IPS-18a (cell line): ENCODE measurements around the gene MYO5B.

Source experiments
- H3K27ac ChIP-seq: one replicate; pipeline ENCODE4 v1.5.1; 2013; ENCODE audit warnings: low read length
- H3K27me3 ChIP-seq: one replicate; pipeline ENCODE4 v1.6.1; 2013; ENCODE audit warnings: mild to moderate bottlenecking, low read length; ENCODE audit not compliant: control insufficient read depth, insufficient read depth
- H3K36me3 ChIP-seq: one replicate; pipeline ENCODE4 v1.6.1; 2013; ENCODE audit warnings: low read depth, low read length; ENCODE audit not compliant: control insufficient read depth
- H3K4me1 ChIP-seq: one replicate; pipeline ENCODE4 v1.6.1; 2013; ENCODE audit warnings: low read depth, low read length; ENCODE audit not compliant: control insufficient read depth
- H3K4me3 ChIP-seq: one replicate; pipeline ENCODE4 v1.5.1; 2013; ENCODE audit warnings: low read length
- H3K9ac ChIP-seq: one replicate; pipeline ENCODE4 v1.6.1; 2013; ENCODE audit warnings: mild to moderate bottlenecking, low read length, moderate library complexity
- H3K9me3 ChIP-seq: one replicate; pipeline ENCODE4 v1.6.1; 2013; ENCODE audit warnings: low read depth, low read length; ENCODE audit not compliant: control insufficient read depth

MYO5B gene

GRCh38 chr18:50030146-50030545 is 164.8 kb downstream of the MYO5B start:
- no peak overlapping the region for H3K9ac ChIP-seq
- H3K27ac ChIP-seq = no peak overlapping the region
- H3K4me3 ChIP-seq = no peak overlapping the region
- H3K27me3 ChIP-seq = no peaks in the 10 kb centered on the region
- no peaks in the 10 kb centered on the region for H3K9me3 ChIP-seq
- no peaks in the 10 kb centered on the region for H3K4me1 ChIP-seq
- no peaks in the 10 kb centered on the region for H3K36me3 ChIP-seq

- no peaks in the 10 kb centered on the region for H3K36me3 ChIP-seq
- H3K27me3 ChIP-seq = no peaks in the 10 kb centered on the region
- no peak overlapping the region for H3K9ac ChIP-seq
- H3K9me3 ChIP-seq = no peaks in the 10 kb centered on the region
- H3K4me1 ChIP-seq = no peaks in the 10 kb centered on the region
- H3K27ac ChIP-seq = no peak overlapping the region
- no peak overlapping the region for H3K4me3 ChIP-seq
These were observed 167.0 kb downstream of the MYO5B start for GRCh38 chr18:50027996-50028395.

- H3K4me3 ChIP-seq = no peak overlapping the region
- H3K9me3 ChIP-seq = no peaks in the 10 kb centered on the region
- H3K4me1 ChIP-seq = no peaks in the 10 kb centered on the region
- no peak overlapping the region for H3K27ac ChIP-seq
- H3K9ac ChIP-seq = no peak overlapping the region
- no peaks in the 10 kb centered on the region for H3K27me3 ChIP-seq
- H3K36me3 ChIP-seq = no peaks in the 10 kb centered on the region
These were observed 170.5 kb downstream of the MYO5B start for GRCh38 chr18:50024466-50024865.

GRCh38 chr18:50022985-50023384 is 172.0 kb downstream of the MYO5B start:
- H3K27me3 ChIP-seq = no peaks in the 10 kb centered on the region

GRCh38 chr18:50014606-50015005 is 180.3 kb downstream of the MYO5B start:
- no peak overlapping the region for H3K4me3 ChIP-seq
- H3K9me3 ChIP-seq = no peaks in the 10 kb centered on the region
- H3K4me1 ChIP-seq = no peaks in the 10 kb centered on the region
- H3K9ac ChIP-seq = no peak overlapping the region
- no peaks in the 10 kb centered on the region for H3K36me3 ChIP-seq
- no peak overlapping the region for H3K27ac ChIP-seq
- H3K27me3 ChIP-seq = no peaks in the 10 kb centered on the region

More at GRCh38 chr18:50022985-50023384, 172.0 kb downstream of the MYO5B start:
- no peaks in the 10 kb centered on the region for H3K36me3 ChIP-seq
- no peak overlapping the region for H3K4me3 ChIP-seq
- no peak overlapping the region for H3K27ac ChIP-seq
- no peaks in the 10 kb centered on the region for H3K9me3 ChIP-seq
- H3K9ac ChIP-seq = no peak overlapping the region
- no peaks in the 10 kb centered on the region for H3K4me1 ChIP-seq

- no peaks in the 10 kb centered on the region for H3K36me3 ChIP-seq
- no peak overlapping the region for H3K9ac ChIP-seq
- no peak overlapping the region for H3K4me3 ChIP-seq
- H3K27ac ChIP-seq = no peak overlapping the region
- H3K27me3 ChIP-seq = no peaks in the 10 kb centered on the region
- no peaks in the 10 kb centered on the region for H3K9me3 ChIP-seq
- H3K4me1 ChIP-seq = no peaks in the 10 kb centered on the region
These were observed 181.4 kb downstream of the MYO5B start for GRCh38 chr18:50013363-50014138.

- Histone ChIP-seq H3K9me3 (no peaks in the 10 kb centered on the region), H3K4me3 (no peak overlapping the region), H3K27me3 (no peaks in the 10 kb centered on the region), H3K9ac (no peak overlapping the region), H3K4me1 (no peaks in the 10 kb centered on the region), H3K27ac (no peak overlapping the region), H3K36me3 (no peaks in the 10 kb centered on the region)
These were observed 183.0 kb downstream of the MYO5B start for GRCh38 chr18:50011813-50012435.

GRCh38 chr18:50009773-50010335 is 185.1 kb downstream of the MYO5B start:
- H3K27me3 ChIP-seq = no peaks in the 10 kb centered on the region
- H3K36me3 ChIP-seq = no peaks in the 10 kb centered on the region
- no peaks in the 10 kb centered on the region for H3K9me3 ChIP-seq
- H3K9ac ChIP-seq = no peak overlapping the region
- no peak overlapping the region for H3K4me3 ChIP-seq
- H3K27ac ChIP-seq = no peak overlapping the region
- H3K4me1 ChIP-seq = no peaks in the 10 kb centered on the region

- no peaks in the 10 kb centered on the region for H3K9me3 ChIP-seq
- H3K9ac ChIP-seq = no peak overlapping the region
- no peak overlapping the region for H3K27ac ChIP-seq
- no peaks in the 10 kb centered on the region for H3K27me3 ChIP-seq
- H3K36me3 ChIP-seq = no peaks in the 10 kb centered on the region
- no peaks in the 10 kb centered on the region for H3K4me1 ChIP-seq
- no peak overlapping the region for H3K4me3 ChIP-seq
These were observed 186.6 kb downstream of the MYO5B start for GRCh38 chr18:50008306-50008705.

GRCh38 chr18:50006470-50007046 is 188.4 kb downstream of the MYO5B start:
- H3K27ac ChIP-seq = no peak overlapping the region
- no peaks in the 10 kb centered on the region for H3K36me3 ChIP-seq
- no peaks in the 10 kb centered on the region for H3K9me3 ChIP-seq
- H3K27me3 ChIP-seq = no peaks in the 10 kb centered on the region
- H3K4me3 ChIP-seq = no peak overlapping the region
- H3K9ac ChIP-seq = no peak overlapping the region
- H3K4me1 ChIP-seq = no peaks in the 10 kb centered on the region

- Histone ChIP-seq H3K9ac (no peak overlapping the region), H3K27ac (no peak overlapping the region), H3K36me3 (no peaks in the 10 kb centered on the region), H3K4me1 (no peaks in the 10 kb centered on the region), H3K9me3 (no peaks in the 10 kb centered on the region), H3K27me3 (no peaks in the 10 kb centered on the region), H3K4me3 (no peak overlapping the region)
These were observed 190.9 kb downstream of the MYO5B start for GRCh38 chr18:50004013-50004412.
